Fibroblast of lung (primary cell): ENCODE measurements around the gene PCID2.

Experiments
- CTCF ChIP-seq, 2 donors: IDR thresholded peaks in 1 of 2; conservative IDR thresholded peaks in 1 of 2; 1 replicate in 1 of 2; 2 replicates in 1 of 2; pipeline ENCODE4 v1.5.1; 2011 to 2012; ENCODE audit warnings: low read length in 2 of 2, control low read depth in 1 of 2, inconsistent platforms in 1 of 2, low read depth in 1 of 2, mild to moderate bottlenecking in 1 of 2
- EZH2 ChIP-seq: IDR thresholded peaks from 2 replicates; pipeline ENCODE4 v1.5.1; 2012; ENCODE audit warnings: low read length, control low read depth, mild to moderate bottlenecking; ENCODE audit errors: missing control alignments

GRCh38 chr13:113155982-113156655 is 52.4 kb downstream of the PCID2 start:
- TF ChIP-seq CTCF (conservative IDR thresholded peaks at IDR 0.05 in 1 of 2, IDR thresholded peaks at IDR 0.05 in 1 of 2; ENCODE audit: low read depth in 1 of 2, low read length in 2 of 2) (no peak), EZH2 (no peak)
